Testis (tissue), 2 donors: ENCODE results near the gene RAPGEF6.

ENCODE experiments used
- CTCF ChIP-seq, 3 experiments: fragments of 450-650 bp in 2 of 3; fragments of 200-600 bp in 1 of 3; sonication (generic) in 1 of 3; IDR thresholded peaks; one replicate each; pipeline ENCODE4 v1.5.1; 2016 to 2019; ENCODE audit warnings: antibody characterized with exemption in 3 of 3, mild to moderate bottlenecking in 2 of 3, moderate library complexity in 1 of 3
- POLR2A ChIP-seq: fragments of 450-650 bp; IDR thresholded peaks from one replicate; pipeline ENCODE4 v1.6.1; 2017; ENCODE audit warnings: antibody characterized with exemption, mild to moderate bottlenecking, moderate library complexity

DNA sequence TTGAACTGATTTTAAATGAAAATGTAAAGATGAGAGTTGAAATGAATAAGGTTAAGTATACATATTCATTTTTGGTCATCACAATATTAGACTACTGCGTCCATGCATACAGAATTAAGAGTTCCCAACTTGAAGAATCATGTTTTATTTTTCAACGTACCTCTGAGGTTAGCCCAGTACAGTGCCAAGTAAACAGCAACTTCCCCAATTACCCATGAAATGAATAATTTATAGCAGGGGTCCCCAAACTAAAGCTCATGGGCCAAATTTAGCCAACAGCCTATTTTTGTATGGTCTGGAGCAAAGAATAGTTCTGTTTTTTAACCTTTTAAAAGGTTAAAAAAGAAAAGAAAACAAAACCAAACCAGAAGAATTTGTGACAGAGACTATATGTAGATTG is 203.2 kb downstream of the RAPGEF6 start:
- TF ChIP-seq CTCF (IDR thresholded peaks at IDR 0.05) (no peak), POLR2A (no peak)
